ACHN (cell line): Measurements from ENCODE around the gene SLC49A4.
A peak's percentile ranks its signal among the peaks of the same experiment; 100 is the strongest.

Source experiments
- DNase-seq: peaks from one replicate; pipeline ENCODE4 v3.0.0-alpha.2; 2015
- in situ Hi-C: cut with HindIII; loops from 2 replicates; pipeline ENCODE4 v1.10.0; 2017; ENCODE audit warnings: low sequenced_read_pairs, low pct_ligation_motif_present, low pct_unique_long_range_greater_than_20kb

SLC49A4 gene

GRCh38 chr3:122890077-122890719 is 95.3 kb downstream of the SLC49A4 start:
- no peak for DNase-seq
- in situ Hi-C loops: no loop called here

- in situ Hi-C loops: no loop called here
- DNase-seq: no peak
Observed at GRCh38 chr3:122890720-122891220, 95.9 kb downstream of the SLC49A4 start.

- DNase-seq: no peak
- in situ Hi-C loops: no loop called here
Observed at GRCh38 chr3:122892118-122892960, 97.5 kb downstream of the SLC49A4 start.

DNA sequence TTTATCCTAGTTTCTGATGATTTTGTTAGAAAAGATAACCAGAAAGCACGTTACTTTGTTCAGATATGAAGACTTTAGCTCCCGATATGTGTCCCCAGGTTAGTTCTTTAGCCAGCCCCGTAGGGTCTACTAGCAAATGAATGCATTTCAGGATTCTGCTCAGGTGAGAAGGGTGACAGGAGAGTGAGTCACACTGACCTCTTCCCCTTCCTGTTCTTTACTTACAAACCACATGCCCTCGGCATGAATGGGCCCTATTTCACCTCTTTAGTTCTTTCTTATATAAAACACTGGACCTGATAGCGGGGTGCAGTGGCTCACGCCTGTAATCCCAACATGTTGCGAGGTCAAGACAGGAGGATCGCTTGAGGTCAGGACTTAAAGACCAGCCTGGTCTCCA is 98.4 kb downstream of the SLC49A4 start:
- no peak for DNase-seq

DNA sequence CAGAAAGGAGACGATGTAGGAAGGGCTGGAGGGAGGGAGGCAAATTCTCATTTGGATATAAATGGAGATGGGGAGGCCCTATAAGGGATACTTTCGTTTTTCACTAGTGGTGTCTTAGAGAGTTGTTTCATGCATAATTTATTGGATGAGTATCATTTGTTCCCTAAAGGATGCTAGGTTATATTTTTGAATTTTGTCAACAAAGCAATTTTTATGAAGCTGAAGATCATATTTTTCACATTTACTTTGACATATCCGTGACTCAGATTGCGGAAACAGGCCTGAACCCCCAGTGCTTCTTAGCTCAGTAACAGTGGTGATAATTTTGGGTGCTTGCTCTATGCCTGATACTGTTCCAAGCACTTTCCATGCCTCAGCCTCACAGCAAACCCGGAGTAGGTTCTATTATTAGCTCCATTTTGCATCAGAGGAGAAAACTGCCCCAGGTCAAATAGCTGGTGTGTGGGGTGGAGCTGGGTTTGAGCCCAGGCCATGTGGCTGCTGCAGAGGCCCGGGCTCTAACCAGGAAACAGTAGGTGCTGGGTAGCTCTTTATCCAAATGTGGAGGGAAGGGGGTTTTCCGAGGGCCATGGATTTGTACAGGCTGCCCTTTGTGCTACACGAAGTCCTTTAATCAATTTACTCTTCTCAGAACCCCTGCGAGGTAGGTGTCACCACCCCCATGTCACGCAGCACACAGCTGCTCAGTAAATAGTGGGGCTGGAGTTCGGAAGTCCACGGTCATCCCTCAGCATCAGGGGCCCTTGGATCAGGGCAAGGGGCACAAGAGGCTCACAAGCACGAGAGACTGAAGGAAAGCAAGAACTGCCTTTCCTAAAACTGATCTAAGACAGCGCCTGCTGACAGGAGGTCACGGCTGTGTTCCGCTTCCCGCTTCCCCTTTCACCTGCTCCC is 99.1 kb downstream of the SLC49A4 start:
- in situ Hi-C loops: no loop called here
- DNase-seq: no peak

More for the DNA sequence above, 98.4 kb downstream of the SLC49A4 start:
- in situ Hi-C loops: no loop called here

DNA sequence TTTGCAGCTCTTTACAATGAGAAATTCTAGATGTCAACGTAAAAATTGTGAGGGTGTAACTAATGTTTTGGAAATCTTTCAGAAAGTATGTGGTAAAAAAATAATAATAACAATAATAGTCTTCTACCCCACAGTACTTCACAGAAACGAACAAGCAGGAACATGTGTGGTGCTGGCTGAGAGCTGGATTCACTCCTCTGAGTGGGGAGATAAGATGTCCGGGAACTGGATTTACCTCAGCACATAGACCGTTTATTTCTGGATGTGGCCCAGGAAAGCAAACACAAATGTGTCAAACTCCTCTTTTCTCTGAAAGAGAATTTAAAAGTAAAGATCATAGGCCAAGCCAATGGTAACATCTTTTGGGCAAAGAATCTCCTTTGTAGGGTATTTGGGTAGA is 103.4 kb downstream of the SLC49A4 start:
- in situ Hi-C loops: no loop called here

DNA sequence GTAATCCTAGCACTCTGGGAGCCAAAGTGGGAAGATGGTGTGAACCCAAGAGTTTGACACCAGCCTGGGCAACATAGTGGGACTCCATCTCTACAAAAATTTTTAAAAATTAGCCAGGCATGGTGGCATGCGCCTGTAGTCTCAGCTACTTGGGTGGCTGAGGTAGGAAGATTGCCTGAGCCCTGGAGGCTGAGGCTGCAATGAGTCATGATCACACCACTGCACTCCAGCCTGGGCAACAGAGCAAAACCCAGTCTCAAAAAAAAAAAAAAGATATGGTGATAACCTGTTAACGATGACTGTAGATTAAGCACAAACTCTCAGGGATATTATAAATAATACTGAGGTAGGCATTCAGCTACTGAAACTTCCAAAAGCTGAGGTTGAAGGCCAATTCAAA is 107.5 kb downstream of the SLC49A4 start:
- in situ Hi-C loops: no loop called here
- DNase-seq: peak; percentile 28

More for the DNA sequence above, 103.4 kb downstream of the SLC49A4 start:
- DNase-seq: no peak

- no peak for DNase-seq
- in situ Hi-C loops: no loop called here
Observed at GRCh38 chr3:122903171-122903570, 108.3 kb downstream of the SLC49A4 start.

DNA sequence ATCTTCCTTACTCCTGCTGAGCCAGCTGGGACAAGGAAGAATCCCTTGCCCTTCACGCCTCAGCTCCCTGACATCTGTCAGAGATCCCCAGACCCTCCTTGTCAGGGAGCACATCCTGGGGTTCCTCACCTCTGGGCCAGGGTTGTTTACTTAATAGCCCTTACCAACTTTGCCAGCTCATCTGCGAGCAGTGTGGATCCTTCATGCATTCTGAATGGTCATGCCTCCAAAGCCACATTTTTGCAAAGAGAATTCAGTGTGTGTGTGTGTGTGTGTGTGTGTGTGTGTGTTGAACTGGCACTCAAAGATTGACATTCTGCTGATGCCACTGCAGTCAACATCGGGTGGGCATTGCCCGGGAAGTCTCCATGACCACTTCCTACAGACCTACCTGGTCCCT is 112.6 kb downstream of the SLC49A4 start:
- in situ Hi-C loops: no loop called here
- no peak for DNase-seq

DNA sequence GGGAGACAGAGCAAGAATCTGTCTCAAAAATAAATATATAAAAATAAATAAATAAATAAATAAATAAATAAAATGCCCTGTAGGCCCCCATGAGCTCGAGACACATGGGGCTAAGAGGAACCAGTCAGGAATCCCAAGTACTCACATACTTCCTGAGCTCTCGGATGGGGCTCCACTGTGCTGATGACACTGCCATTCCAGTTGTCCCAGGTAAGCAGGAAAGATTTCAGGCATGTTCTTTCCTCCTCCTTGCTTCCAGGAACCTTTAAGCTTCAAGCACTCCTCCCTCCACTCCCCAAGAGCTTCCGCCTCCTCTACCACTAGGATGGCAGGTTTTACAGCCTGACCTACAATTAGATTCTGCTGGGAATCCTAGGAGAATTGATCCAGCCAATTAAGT is 113.4 kb downstream of the SLC49A4 start:
- in situ Hi-C loops: no loop called here

GRCh38 chr3:122911901-122912300 is 117.0 kb downstream of the SLC49A4 start:
- DNase-seq: no peak
- in situ Hi-C loops: no loop called here

More for the DNA sequence above, 113.4 kb downstream of the SLC49A4 start:
- no peak for DNase-seq

DNA sequence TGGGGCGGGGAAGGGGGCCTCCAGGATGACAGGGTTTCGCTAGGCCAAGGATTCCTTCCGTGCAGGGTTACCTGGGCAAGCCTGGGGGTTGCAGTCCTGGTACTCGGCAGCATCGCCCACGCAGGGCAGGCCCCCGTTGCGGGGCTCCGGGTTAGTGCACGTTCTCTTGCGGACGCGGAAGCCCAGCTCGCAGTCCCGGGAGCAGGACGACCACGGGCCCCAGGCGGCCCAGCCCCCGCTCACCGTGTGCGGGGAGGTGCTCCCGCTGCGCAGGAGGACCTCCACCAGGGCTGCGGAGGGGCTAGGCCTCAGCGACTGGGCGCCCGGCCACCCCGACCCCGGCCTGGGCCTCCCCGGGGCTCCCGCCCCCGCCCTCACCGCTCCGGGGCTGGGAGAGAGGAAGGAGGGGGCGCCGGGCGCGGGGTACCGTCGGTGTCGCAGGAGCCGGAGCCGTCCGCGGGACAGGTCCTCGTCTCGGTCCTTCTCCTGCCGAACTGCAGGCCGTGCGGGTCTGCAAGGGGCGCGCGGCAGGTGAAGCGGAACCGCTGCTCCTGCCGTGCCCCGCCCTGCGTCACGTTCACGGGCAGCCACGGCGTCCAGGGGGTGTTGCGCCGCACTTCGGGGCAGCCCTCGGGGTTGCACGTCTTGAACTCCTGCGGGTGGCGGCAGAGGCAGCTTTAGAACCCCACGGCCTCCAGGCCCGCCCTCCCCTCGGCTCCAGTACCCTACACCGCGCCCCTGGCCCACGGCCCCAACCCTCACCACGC is 118.1 kb downstream of the SLC49A4 start:
- no peak for DNase-seq
- in situ Hi-C loops: no loop called here

- no peak for DNase-seq
- in situ Hi-C loops: no loop called here
Observed at GRCh38 chr3:122913539-122914100, 118.8 kb downstream of the SLC49A4 start.

GRCh38 chr3:122915300-122916055 is 120.6 kb downstream of the SLC49A4 start:
- DNase-seq: no peak
- in situ Hi-C loops: no loop called here

GRCh38 chr3:122916084-122916483 is 121.2 kb downstream of the SLC49A4 start:
- in situ Hi-C loops: no loop called here
- no peak for DNase-seq

GRCh38 chr3:122916580-122916979 is 121.7 kb downstream of the SLC49A4 start:
- no peak for DNase-seq
- in situ Hi-C loops: no loop called here

GRCh38 chr3:122917412-122917811 is 122.5 kb downstream of the SLC49A4 start:
- in situ Hi-C loops: no loop called here

More at GRCh38 chr3:122917412-122917811, 122.5 kb downstream of the SLC49A4 start:
- DNase-seq: no peak
